ENCODE measurements around the gene SP140.
"Not testable (repeated sequence)": the region's sequence is repeated elsewhere in the genome, so short reads cannot be mapped to it uniquely, and the experiment has no call there.

DNA sequence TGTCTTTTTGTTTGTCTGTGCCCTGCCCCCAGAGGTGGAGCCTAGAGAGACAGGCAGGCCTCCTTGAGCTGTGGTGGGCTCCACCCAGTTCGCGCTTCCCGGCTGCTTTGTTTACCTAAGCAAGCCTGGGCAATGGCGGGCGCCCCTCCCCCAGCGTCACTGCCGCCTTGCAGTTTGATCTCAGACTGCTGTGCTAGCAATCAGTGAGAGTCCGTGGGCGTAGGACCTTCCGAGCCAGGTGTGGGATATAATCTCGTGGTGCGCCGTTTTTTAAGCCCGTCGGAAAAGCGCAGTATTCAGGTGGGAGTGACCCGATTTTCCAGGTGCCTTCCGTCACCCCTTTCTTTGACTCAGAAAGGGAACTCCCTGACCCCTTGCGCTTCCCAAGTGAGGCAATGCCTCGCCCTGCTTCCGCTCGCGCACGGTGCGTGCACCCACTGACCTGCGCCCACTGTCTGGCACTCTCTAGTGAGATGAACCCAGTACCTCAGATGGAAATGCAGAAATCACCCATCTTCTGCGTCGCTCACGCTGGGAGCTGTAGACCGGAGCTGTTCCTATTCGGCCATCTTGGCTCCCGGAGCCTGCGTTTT is 116.5 kb downstream of the SP140 start:
- TF ChIP-seq, protein P1, sequence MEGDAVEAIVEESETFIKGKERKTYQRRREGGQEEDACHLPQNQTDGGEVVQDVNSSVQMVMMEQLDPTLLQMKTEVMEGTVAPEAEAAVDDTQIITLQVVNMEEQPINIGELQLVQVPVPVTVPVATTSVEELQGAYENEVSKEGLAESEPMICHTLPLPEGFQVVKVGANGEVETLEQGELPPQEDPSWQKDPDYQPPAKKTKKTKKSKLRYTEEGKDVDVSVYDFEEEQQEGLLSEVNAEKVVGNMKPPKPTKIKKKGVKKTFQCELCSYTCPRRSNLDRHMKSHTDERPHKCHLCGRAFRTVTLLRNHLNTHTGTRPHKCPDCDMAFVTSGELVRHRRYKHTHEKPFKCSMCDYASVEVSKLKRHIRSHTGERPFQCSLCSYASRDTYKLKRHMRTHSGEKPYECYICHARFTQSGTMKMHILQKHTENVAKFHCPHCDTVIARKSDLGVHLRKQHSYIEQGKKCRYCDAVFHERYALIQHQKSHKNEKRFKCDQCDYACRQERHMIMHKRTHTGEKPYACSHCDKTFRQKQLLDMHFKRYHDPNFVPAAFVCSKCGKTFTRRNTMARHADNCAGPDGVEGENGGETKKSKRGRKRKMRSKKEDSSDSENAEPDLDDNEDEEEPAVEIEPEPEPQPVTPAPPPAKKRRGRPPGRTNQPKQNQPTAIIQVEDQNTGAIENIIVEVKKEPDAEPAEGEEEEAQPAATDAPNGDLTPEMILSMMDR (IDR thresholded peaks at IDR 0.05) = not testable (repeated sequence)
- TF ChIP-seq POLR2AphosphoS5 (IDR thresholded peaks at IDR 0.05) = not testable (repeated sequence)

Measured in suprapubic skin (tissue), 3 donors.